NCI-H1694 treated with DMSO at 0.1 percent for 48 hours (cell line): ENCODE results near the gene ZNF140.

Experiments used
- DNase-seq: peaks from one replicate; lab custom pipeline; 2025; lab: John Stamatoyannopoulos, UW

The ZNF140 gene

GRCh38 chr12:133130038-133130807 is 49.5 kb downstream of the ZNF140 start, which contains the start of the genes ZNF10 and ZNF891:
ZNF10 (plus strand) TSS chr12:133130627; CDS start chr12:133144493, 13,866 bp downstream.
ZNF891 (minus strand) TSS chr12:133130274; CDS start chr12:133121918, 8,356 bp downstream.
- peak; percentile 46 for DNase-seq

- no peak for DNase-seq
Measured at GRCh38 chr12:133130808-133131128, 50.0 kb downstream of the ZNF140 start.

GRCh38 chr12:133135747-133136146 is 55.0 kb downstream of the ZNF140 start:
- no peak for DNase-seq

GRCh38 chr12:133145981-133146380 is 65.3 kb downstream of the ZNF140 start:
- no peak for DNase-seq

- no peak for DNase-seq
Measured at GRCh38 chr12:133156125-133156690, 75.5 kb downstream of the ZNF140 start.
